ENCODE data around the gene MAP2K6. TPM values are rescaled to one million over a fixed set of nuclear protein-coding genes. Genes with fewer than 3 reads are reported as not detected.

Gene MAP2K6
- total RNA-seq, 2 experiments from 2014 or later = 5.3 to 6.9 TPM

- ChIA-PET CTCF (no interaction called here), POLR2A (no interaction called here)
- H3K9me3 Mint-ChIP-seq = no peaks in the 10 kb centered on the region
- no peak overlapping the region for H3K4me3 Mint-ChIP-seq
- no peaks in the 10 kb centered on the region for H3K27me3 Mint-ChIP-seq
- no peak overlapping the region for H3K27ac Mint-ChIP-seq
- H3K36me3 Mint-ChIP-seq (ENCODE audit: low read depth) = no peaks in the 10 kb centered on the region
- DNase-seq = no peak
- no peaks in the 10 kb centered on the region for H3K4me1 Mint-ChIP-seq
Observed at GRCh38 chr17:69497161-69497560, 82.7 kb downstream of the MAP2K6 start.

GRCh38 chr17:69499318-69499717 lies 84.8 kb downstream of the MAP2K6 start:
- Mint-ChIP-seq H3K36me3 (ENCODE audit: low read depth) (no peaks in the 10 kb centered on the region), H3K9me3 (no peaks in the 10 kb centered on the region), H3K27me3 (no peaks in the 10 kb centered on the region), H3K27ac (no peak overlapping the region), H3K4me1 (no peaks in the 10 kb centered on the region), H3K4me3 (no peak overlapping the region)
- DNase-seq = no peak
- POLR2A ChIA-PET = no interaction called here
- CTCF ChIA-PET = no interaction called here

GRCh38 chr17:69500911-69501429 lies 86.5 kb downstream of the MAP2K6 start:
- Mint-ChIP-seq H3K9me3 (no peaks in the 10 kb centered on the region), H3K36me3 (ENCODE audit: low read depth) (no peaks in the 10 kb centered on the region), H3K27ac (no peak overlapping the region), H3K4me3 (no peak overlapping the region), H3K4me1 (no peaks in the 10 kb centered on the region), H3K27me3 (no peaks in the 10 kb centered on the region)
- ChIA-PET POLR2A (no interaction called here), CTCF (no interaction called here)
- no peak for DNase-seq

- Mint-ChIP-seq H3K4me3 (no peak overlapping the region), H3K4me1 (no peaks in the 10 kb centered on the region), H3K36me3 (ENCODE audit: low read depth) (no peaks in the 10 kb centered on the region), H3K27ac (no peak overlapping the region), H3K9me3 (no peaks in the 10 kb centered on the region), H3K27me3 (no peaks in the 10 kb centered on the region)
- ChIA-PET POLR2A (no interaction called here), CTCF (no interaction called here)
- no peak for DNase-seq
Observed at GRCh38 chr17:69501591-69502468, 87.3 kb downstream of the MAP2K6 start.

- Mint-ChIP-seq H3K27ac (no peak overlapping the region), H3K9me3 (no peaks in the 10 kb centered on the region)
- CTCF ChIA-PET = no interaction called here
Observed at GRCh38 chr17:69503711-69504110, 89.2 kb downstream of the MAP2K6 start.

GRCh38 chr17:69505740-69506139 lies 91.2 kb downstream of the MAP2K6 start:
- no peaks in the 10 kb centered on the region for H3K36me3 Mint-ChIP-seq (ENCODE audit: low read depth)
- DNase-seq = no peak
- H3K4me3 Mint-ChIP-seq = no peak overlapping the region
- no peak overlapping the region for H3K27ac Mint-ChIP-seq
- H3K9me3 Mint-ChIP-seq = no peaks in the 10 kb centered on the region
- H3K4me1 Mint-ChIP-seq = no peaks in the 10 kb centered on the region
- POLR2A ChIA-PET = no interaction called here
- no peaks in the 10 kb centered on the region for H3K27me3 Mint-ChIP-seq
- CTCF ChIA-PET = interaction anchor here (0.7 kb wide), 1 partner anchor 78 kb away, joined by 6 read pairs; no protein-coding TSS in a partner anchor

More at GRCh38 chr17:69503711-69504110, 89.2 kb downstream of the MAP2K6 start:
- no peaks in the 10 kb centered on the region for H3K27me3 Mint-ChIP-seq
- no peak overlapping the region for H3K4me3 Mint-ChIP-seq
- H3K36me3 Mint-ChIP-seq (ENCODE audit: low read depth) = no peaks in the 10 kb centered on the region
- POLR2A ChIA-PET = no interaction called here
- DNase-seq = no peak
- H3K4me1 Mint-ChIP-seq = no peaks in the 10 kb centered on the region

- Mint-ChIP-seq H3K4me1 (no peaks in the 10 kb centered on the region), H3K9me3 (no peaks in the 10 kb centered on the region), H3K27me3 (no peaks in the 10 kb centered on the region), H3K4me3 (no peak overlapping the region), H3K27ac (no peak overlapping the region), H3K36me3 (ENCODE audit: low read depth) (no peaks in the 10 kb centered on the region)
- ChIA-PET CTCF (interaction anchor here (0.8 to 1.0 kb wide), 3 partner anchors 10 to 91 kb away, joined by 3 read pairs; no protein-coding TSS in a partner anchor), POLR2A (no interaction called here)
- no peak for DNase-seq
Observed at GRCh38 chr17:69506489-69506888, 92.0 kb downstream of the MAP2K6 start.

GRCh38 chr17:69508814-69509213 lies 94.3 kb downstream of the MAP2K6 start:
- Mint-ChIP-seq H3K27me3 (no peaks in the 10 kb centered on the region), H3K9me3 (no peaks in the 10 kb centered on the region), H3K36me3 (ENCODE audit: low read depth) (no peaks in the 10 kb centered on the region), H3K4me3 (no peak overlapping the region), H3K4me1 (no peaks in the 10 kb centered on the region), H3K27ac (no peak overlapping the region)
- CTCF ChIA-PET = interaction anchor here (0.6 kb wide), 1 partner anchor 19 kb away, joined by 3 read pairs; no protein-coding TSS in a partner anchor
- no peak for DNase-seq
- POLR2A ChIA-PET = no interaction called here

GRCh38 chr17:69511250-69511649 lies 96.8 kb downstream of the MAP2K6 start:
- Mint-ChIP-seq H3K36me3 (ENCODE audit: low read depth) (no peaks in the 10 kb centered on the region), H3K9me3 (no peaks in the 10 kb centered on the region), H3K4me3 (no peak overlapping the region), H3K27ac (no peak overlapping the region), H3K4me1 (no peaks in the 10 kb centered on the region), H3K27me3 (no peaks in the 10 kb centered on the region)
- POLR2A ChIA-PET = no interaction called here
- CTCF ChIA-PET = no interaction called here
- DNase-seq = no peak

GRCh38 chr17:69512946-69513345 lies 98.4 kb downstream of the MAP2K6 start:
- no peaks in the 10 kb centered on the region for H3K36me3 Mint-ChIP-seq (ENCODE audit: low read depth)
- H3K4me3 Mint-ChIP-seq = no peak overlapping the region
- no peaks in the 10 kb centered on the region for H3K9me3 Mint-ChIP-seq
- ChIA-PET POLR2A (no interaction called here), CTCF (interaction anchor here (1.1 kb wide), 1 partner anchor 10 kb away, joined by 3 read pairs; no protein-coding TSS in a partner anchor)
- H3K27ac Mint-ChIP-seq = no peak overlapping the region
- peaks cover 5% of the 10 kb centered on the region for H3K4me1 Mint-ChIP-seq
- DNase-seq = no peak
- no peaks in the 10 kb centered on the region for H3K27me3 Mint-ChIP-seq

GRCh38 chr17:69516225-69516624 lies 101.7 kb downstream of the MAP2K6 start:
- POLR2A ChIA-PET = no interaction called here
- H3K27me3 Mint-ChIP-seq = no peaks in the 10 kb centered on the region
- no peaks in the 10 kb centered on the region for H3K9me3 Mint-ChIP-seq
- CTCF ChIA-PET = interaction anchor here (0.9 to 1.2 kb wide), 2 partner anchors 9 to 10 kb away, joined by 3 to 4 read pairs; no protein-coding TSS in a partner anchor
- no peak overlapping the region for H3K4me3 Mint-ChIP-seq
- H3K27ac Mint-ChIP-seq = no peak overlapping the region
- H3K4me1 Mint-ChIP-seq = peaks cover 5% of the 10 kb centered on the region
- H3K36me3 Mint-ChIP-seq (ENCODE audit: low read depth) = no peaks in the 10 kb centered on the region
- DNase-seq = no peak

- H3K27me3 Mint-ChIP-seq = no peaks in the 10 kb centered on the region
- H3K27ac Mint-ChIP-seq = no peak overlapping the region
- no peaks in the 10 kb centered on the region for H3K36me3 Mint-ChIP-seq (ENCODE audit: low read depth)
- peaks cover 5% of the 10 kb centered on the region for H3K4me1 Mint-ChIP-seq
- DNase-seq = no peak
- POLR2A ChIA-PET = no interaction called here
- H3K9me3 Mint-ChIP-seq = no peaks in the 10 kb centered on the region
- CTCF ChIA-PET = interaction anchor here (0.9 to 1.2 kb wide), 2 partner anchors 8 to 11 kb away, joined by 3 to 4 read pairs; no protein-coding TSS in a partner anchor
- H3K4me3 Mint-ChIP-seq = no peak overlapping the region
Observed at GRCh38 chr17:69516911-69517310, 102.4 kb downstream of the MAP2K6 start.

- Mint-ChIP-seq H3K4me3 (no peak overlapping the region), H3K4me1 (peaks cover 8% of the 10 kb centered on the region), H3K9me3 (no peaks in the 10 kb centered on the region), H3K36me3 (ENCODE audit: low read depth) (no peaks in the 10 kb centered on the region), H3K27me3 (no peaks in the 10 kb centered on the region), H3K27ac (no peak overlapping the region)
- no peak for DNase-seq
- ChIA-PET POLR2A (no interaction called here), CTCF (interaction anchor here (1.0 kb wide), 1 partner anchor 12 kb away, joined by 3 read pairs; no protein-coding TSS in a partner anchor)
Observed at GRCh38 chr17:69518951-69519350, 104.5 kb downstream of the MAP2K6 start.
